Erythroblast (primary cell): ENCODE data around the gene MYOM3.

Experiments
- GATA1 ChIP-seq: IDR thresholded peaks from 2 replicates; pipeline ENCODE4 v1.6.1; 2011; ENCODE audit warnings: low read depth, mild to moderate bottlenecking, control low read depth, low read length, moderate library complexity
- POLR2A ChIP-seq: IDR thresholded peaks from 2 replicates; pipeline ENCODE4 v1.6.1; 2011; ENCODE audit warnings: mild to moderate bottlenecking, low read length

DNA sequence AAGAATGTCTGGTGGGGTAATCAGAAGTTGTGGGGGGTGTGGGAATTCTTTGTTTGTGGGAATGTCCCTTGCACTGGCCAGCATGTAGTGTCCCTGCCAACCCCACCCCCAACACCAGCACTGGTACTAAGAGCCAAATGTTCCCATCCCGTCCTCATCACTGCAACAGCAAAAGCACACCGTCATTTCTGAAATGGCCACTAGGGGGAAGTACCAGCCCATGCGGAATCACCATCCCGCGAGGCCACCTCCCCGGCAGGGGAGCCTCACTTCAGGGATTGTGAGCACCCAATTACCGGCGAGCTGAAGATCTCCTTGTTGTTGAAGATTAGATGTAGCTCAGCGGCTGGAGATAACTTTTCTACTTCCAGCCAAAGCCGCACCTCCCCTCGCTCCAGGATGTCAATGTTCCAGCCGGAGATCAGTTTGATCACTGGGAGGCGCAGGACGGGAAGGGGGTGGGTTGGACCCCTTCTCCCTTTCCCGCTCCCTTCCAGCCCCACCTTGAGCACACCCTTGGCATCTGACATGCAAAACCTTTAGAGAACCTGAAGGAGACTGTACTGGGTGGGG is 41.0 kb downstream of the MYOM3 start:
- TF ChIP-seq POLR2A (no peak), GATA1 (no peak)
